GM23338 (cell line): ENCODE data around the gene TSC2. TPM values are rescaled to one million over a fixed set of nuclear protein-coding genes. Genes with fewer than 3 reads are reported as not detected.

Experiments used
- ATAC-seq: fragments of 200-7000 bp; cut with Tn5 transposase; 3 replicates; pipeline ENCODE4 v1.9.1; 2020
- DNase-seq: peaks from one replicate; pipeline ENCODE4 v3.0.0-alpha.2; 2015; ENCODE audit warnings: low spot score
- H2AFZ ChIP-seq: fragments of 200-600 bp; sonication (generic); 2 replicates; pipeline ENCODE4 v1.8.0; 2016; ENCODE audit warnings: antibody characterized with exemption, mild to moderate bottlenecking, moderate library complexity
- H3F3A ChIP-seq: fragments of 200-600 bp; sonication (generic); replicated peaks from 2 replicates; pipeline ENCODE4 v1.8.0; 2017; ENCODE audit warnings: antibody characterized with exemption, mixed run types, low read depth
- H3K27ac ChIP-seq: fragments of 200-600 bp; sonication (generic); 2 replicates; pipeline ENCODE4 v1.6.1; 2016; ENCODE audit warnings: low read depth
- H3K27me3 ChIP-seq: fragments of 200-600 bp; sonication (generic); 2 replicates; pipeline ENCODE4 v1.8.0; 2016; ENCODE audit warnings: mild to moderate bottlenecking, mixed run types, moderate library complexity; ENCODE audit not compliant: insufficient read depth
- H3K36me3 ChIP-seq: fragments of 200-600 bp; sonication (generic); 2 replicates; pipeline ENCODE4 v1.8.0; 2016; ENCODE audit warnings: mild to moderate bottlenecking; ENCODE audit not compliant: insufficient read depth
- H3K4me1 ChIP-seq: fragments of 200-600 bp; sonication (generic); 2 replicates; pipeline ENCODE4 v1.8.0; 2016; ENCODE audit warnings: mild to moderate bottlenecking, moderate library complexity; ENCODE audit not compliant: insufficient read depth
- H3K4me2 ChIP-seq: fragments of 200-600 bp; sonication (generic); 2 replicates; pipeline ENCODE4 v1.7.1; 2017; ENCODE audit warnings: mixed run types
- H3K4me3 ChIP-seq: fragments of 200-600 bp; sonication (generic); 2 replicates; pipeline ENCODE4 v1.6.1; 2016; ENCODE audit warnings: mixed run types
- H3K79me2 ChIP-seq: fragments of 200-600 bp; sonication (generic); replicated peaks from 2 replicates; pipeline ENCODE4 v1.8.0; 2017; ENCODE audit warnings: mild to moderate bottlenecking; ENCODE audit not compliant: insufficient read depth
- H3K9me2 ChIP-seq: fragments of 200-600 bp; sonication (generic); 2 replicates; pipeline ENCODE4 v1.8.0; 2017; ENCODE audit not compliant: insufficient read depth
- H4K20me1 ChIP-seq: fragments of 200-600 bp; sonication (generic); replicated peaks from 2 replicates; pipeline ENCODE4 v1.8.0; 2017; ENCODE audit warnings: mild to moderate bottlenecking; ENCODE audit not compliant: insufficient read depth
- H3K27ac Mint-ChIP-seq: 2 replicates; pipeline ENCODE4 v1.8.0; 2020; ENCODE audit warnings: inconsistent platforms, mild to moderate bottlenecking, moderate library complexity, mixed read lengths
- H3K27me3 Mint-ChIP-seq: 3 replicates; pipeline ENCODE4 v1.8.0; 2022; ENCODE audit warnings: low read depth, mild to moderate bottlenecking, moderate library complexity, mixed read lengths, inconsistent platforms; ENCODE audit not compliant: insufficient read depth, poor library complexity
- H3K36me3 Mint-ChIP-seq: 3 replicates; pipeline ENCODE4 v1.8.0; 2021; ENCODE audit warnings: low read depth, mild to moderate bottlenecking, inconsistent platforms, moderate library complexity, mixed read lengths
- H3K4me1 Mint-ChIP-seq: 3 replicates; pipeline ENCODE4 v1.8.0; 2020; ENCODE audit warnings: mild to moderate bottlenecking, inconsistent platforms, mixed read lengths
- H3K4me3 Mint-ChIP-seq: 3 replicates; pipeline ENCODE4 v1.8.0; 2021; ENCODE audit warnings: moderate library complexity, mild to moderate bottlenecking, inconsistent platforms, mixed read lengths
- H3K9me3 Mint-ChIP-seq: 3 replicates; pipeline ENCODE4 v1.8.0; 2020; ENCODE audit warnings: moderate library complexity, mild to moderate bottlenecking, inconsistent platforms, mixed read lengths
- CREB1 ChIP-seq: fragments of 250-450 bp; sonication (Bioruptor Pico); IDR thresholded peaks from 2 replicates; pipeline ENCODE4 v1.5.0; 2020; ENCODE audit warnings: low read depth, mild to moderate bottlenecking, moderate library complexity
- ETS1 ChIP-seq: IDR thresholded peaks from 2 replicates; pipeline ENCODE4 v1.6.1; 2016; ENCODE audit warnings: antibody characterized with exemption
- EZH2 ChIP-seq: fragments of 200-600 bp; sonication (generic); IDR thresholded peaks from one replicate; pipeline ENCODE4 v1.8.0; 2017; ENCODE audit warnings: antibody characterized with exemption, mild to moderate bottlenecking, low read depth; ENCODE audit not compliant: unreplicated experiment
- EZH2phosphoT487 ChIP-seq: fragments of 200-600 bp; sonication (generic); IDR thresholded peaks from one replicate; pipeline ENCODE4 v1.8.1; 2018; ENCODE audit warnings: antibody characterized with exemption; ENCODE audit not compliant: unreplicated experiment
- JUNB ChIP-seq: IDR thresholded peaks from one replicate; pipeline ENCODE4 v1.6.1; 2016; ENCODE audit warnings: antibody characterized with exemption; ENCODE audit not compliant: unreplicated experiment
- NANOG ChIP-seq: IDR thresholded peaks from 2 replicates; pipeline ENCODE4 v1.6.1; 2016; ENCODE audit warnings: antibody characterized with exemption, borderline replicate concordance
- POLR2AphosphoS5 ChIP-seq: IDR thresholded peaks from 2 replicates; pipeline ENCODE4 v1.6.1; 2016; ENCODE audit warnings: antibody characterized with exemption, low read depth
- STAT1 ChIP-seq: IDR thresholded peaks from one replicate; pipeline ENCODE4 v1.6.1; 2016; ENCODE audit warnings: antibody characterized with exemption; ENCODE audit not compliant: unreplicated experiment
- ZNF114 ChIP-seq: fragments of 250-450 bp; sonication (Bioruptor Pico); IDR thresholded peaks from 2 replicates; pipeline ENCODE4 v1.5.0; 2020; ENCODE audit warnings: mild to moderate bottlenecking, moderate library complexity
- ZNF331 ChIP-seq: fragments of 250-450 bp; sonication (Bioruptor Pico); IDR thresholded peaks from 2 replicates; pipeline ENCODE4 v1.5.0; 2020; ENCODE audit warnings: low read depth, mild to moderate bottlenecking, moderate library complexity
- polyA plus RNA-seq: library from polyadenylated mRNA; unstranded; fragments of >200 nt; fragmentation: Nextera tagmentation; extraction: Ambion mirVana; gene quantifications from 2 replicates; pipeline ENCODE4 v1.2.1, GENCODE V29; 2016
- total RNA-seq: library from RNA; depleted of rRNA; stranded (reverse); fragments of >200 nt; shearing (Covaris generic); gene quantifications from 2 replicates; pipeline ENCODE4 v1.2.3, GENCODE V29; 2014
- TF ChIP-seq, protein P1 (sequence below): fragments of 250-450 bp; sonication (Bioruptor Pico); IDR thresholded peaks from 2 replicates; pipeline ENCODE4 v1.5.0; 2020; ENCODE audit warnings: mild to moderate bottlenecking, moderate library complexity
- TF ChIP-seq, protein P2 (sequence below): IDR thresholded peaks from one replicate; pipeline ENCODE4 v1.6.1; 2018; ENCODE audit warnings: antibody characterized with exemption; ENCODE audit not compliant: unreplicated experiment
- TF ChIP-seq, protein P3 (sequence below), 2 experiments: fragments of 200-600 bp in 1 of 2; sonication (generic) in 1 of 2; conservative IDR thresholded peaks; 2 replicates each; pipeline versions ENCODE4 v1.5.1 to v1.6.1; 2016 to 2017; ENCODE audit warnings: antibody characterized with exemption in 2 of 2, low read depth in 2 of 2, mild to moderate bottlenecking in 2 of 2, moderate library complexity in 1 of 2

TSC2 gene
- total and polyA plus RNA-seq, 2 experiments from 2014 or later = 40.5 to 93.0 TPM

GRCh38 chr16:2032285-2033056 lies 15.3 kb upstream of the TSC2 start:
- Histone ChIP-seq H3K4me3 (no peak overlapping the region), H3F3A (no peaks in the 10 kb centered on the region), H3K36me3 (no peaks in the 10 kb centered on the region), H3K4me1 (no peaks in the 10 kb centered on the region), H3K79me2 (no peaks in the 10 kb centered on the region), H4K20me1 (no peaks in the 10 kb centered on the region), H3K27ac (no peak overlapping the region), H3K9me2 (no peaks in the 10 kb centered on the region), H3K4me2 (no peak overlapping the region), H3K27me3 (peaks cover 7% of the 10 kb centered on the region), H2AFZ (no peak overlapping the region)
- Mint-ChIP-seq H3K9me3 (no peaks in the 10 kb centered on the region), H3K4me1 (no peaks in the 10 kb centered on the region), H3K27ac (no peak overlapping the region), H3K4me3 (no peak overlapping the region), H3K36me3 (no peaks in the 10 kb centered on the region), H3K27me3 (peaks cover 10% of the 10 kb centered on the region)
- ATAC-seq (no peak), DNase-seq (no peak)
- TF ChIP-seq ZNF331 = no peak
- no peak for TF ChIP-seq STAT1
- no peak for TF ChIP-seq POLR2AphosphoS5
- TF ChIP-seq, protein P1, sequence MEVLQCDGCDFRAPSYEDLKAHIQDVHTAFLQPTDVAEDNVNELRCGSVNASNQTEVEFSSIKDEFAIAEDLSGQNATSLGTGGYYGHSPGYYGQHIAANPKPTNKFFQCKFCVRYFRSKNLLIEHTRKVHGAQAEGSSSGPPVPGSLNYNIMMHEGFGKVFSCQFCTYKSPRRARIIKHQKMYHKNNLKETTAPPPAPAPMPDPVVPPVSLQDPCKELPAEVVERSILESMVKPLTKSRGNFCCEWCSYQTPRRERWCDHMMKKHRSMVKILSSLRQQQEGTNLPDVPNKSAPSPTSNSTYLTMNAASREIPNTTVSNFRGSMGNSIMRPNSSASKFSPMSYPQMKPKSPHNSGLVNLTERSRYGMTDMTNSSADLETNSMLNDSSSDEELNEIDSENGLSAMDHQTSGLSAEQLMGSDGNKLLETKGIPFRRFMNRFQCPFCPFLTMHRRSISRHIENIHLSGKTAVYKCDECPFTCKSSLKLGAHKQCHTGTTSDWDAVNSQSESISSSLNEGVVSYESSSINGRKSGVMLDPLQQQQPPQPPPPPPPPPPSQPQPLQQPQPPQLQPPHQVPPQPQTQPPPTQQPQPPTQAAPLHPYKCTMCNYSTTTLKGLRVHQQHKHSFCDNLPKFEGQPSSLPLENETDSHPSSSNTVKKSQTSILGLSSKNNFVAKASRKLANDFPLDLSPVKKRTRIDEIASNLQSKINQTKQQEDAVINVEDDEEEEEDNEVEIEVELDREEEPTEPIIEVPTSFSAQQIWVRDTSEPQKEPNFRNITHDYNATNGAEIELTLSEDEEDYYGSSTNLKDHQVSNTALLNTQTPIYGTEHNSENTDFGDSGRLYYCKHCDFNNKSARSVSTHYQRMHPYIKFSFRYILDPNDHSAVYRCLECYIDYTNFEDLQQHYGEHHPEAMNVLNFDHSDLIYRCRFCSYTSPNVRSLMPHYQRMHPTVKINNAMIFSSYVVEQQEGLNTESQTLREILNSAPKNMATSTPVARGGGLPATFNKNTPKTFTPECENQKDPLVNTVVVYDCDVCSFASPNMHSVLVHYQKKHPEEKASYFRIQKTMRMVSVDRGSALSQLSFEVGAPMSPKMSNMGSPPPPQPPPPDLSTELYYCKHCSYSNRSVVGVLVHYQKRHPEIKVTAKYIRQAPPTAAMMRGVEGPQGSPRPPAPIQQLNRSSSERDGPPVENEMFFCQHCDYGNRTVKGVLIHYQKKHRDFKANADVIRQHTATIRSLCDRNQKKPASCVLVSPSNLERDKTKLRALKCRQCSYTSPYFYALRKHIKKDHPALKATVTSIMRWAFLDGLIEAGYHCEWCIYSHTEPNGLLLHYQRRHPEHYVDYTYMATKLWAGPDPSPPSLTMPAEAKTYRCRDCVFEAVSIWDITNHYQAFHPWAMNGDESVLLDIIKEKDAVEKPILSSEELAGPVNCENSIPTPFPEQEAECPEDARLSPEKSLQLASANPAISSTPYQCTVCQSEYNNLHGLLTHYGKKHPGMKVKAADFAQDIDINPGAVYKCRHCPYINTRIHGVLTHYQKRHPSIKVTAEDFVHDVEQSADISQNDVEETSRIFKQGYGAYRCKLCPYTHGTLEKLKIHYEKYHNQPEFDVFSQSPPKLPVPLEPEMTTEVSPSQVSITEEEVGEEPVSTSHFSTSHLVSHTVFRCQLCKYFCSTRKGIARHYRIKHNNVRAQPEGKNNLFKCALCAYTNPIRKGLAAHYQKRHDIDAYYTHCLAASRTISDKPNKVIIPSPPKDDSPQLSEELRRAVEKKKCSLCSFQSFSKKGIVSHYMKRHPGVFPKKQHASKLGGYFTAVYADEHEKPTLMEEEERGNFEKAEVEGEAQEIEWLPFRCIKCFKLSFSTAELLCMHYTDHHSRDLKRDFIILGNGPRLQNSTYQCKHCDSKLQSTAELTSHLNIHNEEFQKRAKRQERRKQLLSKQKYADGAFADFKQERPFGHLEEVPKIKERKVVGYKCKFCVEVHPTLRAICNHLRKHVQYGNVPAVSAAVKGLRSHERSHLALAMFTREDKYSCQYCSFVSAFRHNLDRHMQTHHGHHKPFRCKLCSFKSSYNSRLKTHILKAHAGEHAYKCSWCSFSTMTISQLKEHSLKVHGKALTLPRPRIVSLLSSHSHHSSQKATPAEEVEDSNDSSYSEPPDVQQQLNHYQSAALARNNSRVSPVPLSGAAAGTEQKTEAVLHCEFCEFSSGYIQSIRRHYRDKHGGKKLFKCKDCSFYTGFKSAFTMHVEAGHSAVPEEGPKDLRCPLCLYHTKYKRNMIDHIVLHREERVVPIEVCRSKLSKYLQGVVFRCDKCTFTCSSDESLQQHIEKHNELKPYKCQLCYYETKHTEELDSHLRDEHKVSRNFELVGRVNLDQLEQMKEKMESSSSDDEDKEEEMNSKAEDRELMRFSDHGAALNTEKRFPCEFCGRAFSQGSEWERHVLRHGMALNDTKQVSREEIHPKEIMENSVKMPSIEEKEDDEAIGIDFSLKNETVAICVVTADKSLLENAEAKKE = no peak
- no peak for TF ChIP-seq ETS1
- no peak for TF ChIP-seq EZH2
- no peak for TF ChIP-seq JUNB
- TF ChIP-seq, protein P2, sequence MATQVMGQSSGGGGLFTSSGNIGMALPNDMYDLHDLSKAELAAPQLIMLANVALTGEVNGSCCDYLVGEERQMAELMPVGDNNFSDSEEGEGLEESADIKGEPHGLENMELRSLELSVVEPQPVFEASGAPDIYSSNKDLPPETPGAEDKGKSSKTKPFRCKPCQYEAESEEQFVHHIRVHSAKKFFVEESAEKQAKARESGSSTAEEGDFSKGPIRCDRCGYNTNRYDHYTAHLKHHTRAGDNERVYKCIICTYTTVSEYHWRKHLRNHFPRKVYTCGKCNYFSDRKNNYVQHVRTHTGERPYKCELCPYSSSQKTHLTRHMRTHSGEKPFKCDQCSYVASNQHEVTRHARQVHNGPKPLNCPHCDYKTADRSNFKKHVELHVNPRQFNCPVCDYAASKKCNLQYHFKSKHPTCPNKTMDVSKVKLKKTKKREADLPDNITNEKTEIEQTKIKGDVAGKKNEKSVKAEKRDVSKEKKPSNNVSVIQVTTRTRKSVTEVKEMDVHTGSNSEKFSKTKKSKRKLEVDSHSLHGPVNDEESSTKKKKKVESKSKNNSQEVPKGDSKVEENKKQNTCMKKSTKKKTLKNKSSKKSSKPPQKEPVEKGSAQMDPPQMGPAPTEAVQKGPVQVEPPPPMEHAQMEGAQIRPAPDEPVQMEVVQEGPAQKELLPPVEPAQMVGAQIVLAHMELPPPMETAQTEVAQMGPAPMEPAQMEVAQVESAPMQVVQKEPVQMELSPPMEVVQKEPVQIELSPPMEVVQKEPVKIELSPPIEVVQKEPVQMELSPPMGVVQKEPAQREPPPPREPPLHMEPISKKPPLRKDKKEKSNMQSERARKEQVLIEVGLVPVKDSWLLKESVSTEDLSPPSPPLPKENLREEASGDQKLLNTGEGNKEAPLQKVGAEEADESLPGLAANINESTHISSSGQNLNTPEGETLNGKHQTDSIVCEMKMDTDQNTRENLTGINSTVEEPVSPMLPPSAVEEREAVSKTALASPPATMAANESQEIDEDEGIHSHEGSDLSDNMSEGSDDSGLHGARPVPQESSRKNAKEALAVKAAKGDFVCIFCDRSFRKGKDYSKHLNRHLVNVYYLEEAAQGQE = no peak
- TF ChIP-seq NANOG = no peak
- TF ChIP-seq ZNF114 (CRISPR knock-in tag) = no peak
- no peak for TF ChIP-seq CREB1 (CRISPR knock-in tag)
- TF ChIP-seq EZH2phosphoT487 = no peak
- TF ChIP-seq, protein P3, sequence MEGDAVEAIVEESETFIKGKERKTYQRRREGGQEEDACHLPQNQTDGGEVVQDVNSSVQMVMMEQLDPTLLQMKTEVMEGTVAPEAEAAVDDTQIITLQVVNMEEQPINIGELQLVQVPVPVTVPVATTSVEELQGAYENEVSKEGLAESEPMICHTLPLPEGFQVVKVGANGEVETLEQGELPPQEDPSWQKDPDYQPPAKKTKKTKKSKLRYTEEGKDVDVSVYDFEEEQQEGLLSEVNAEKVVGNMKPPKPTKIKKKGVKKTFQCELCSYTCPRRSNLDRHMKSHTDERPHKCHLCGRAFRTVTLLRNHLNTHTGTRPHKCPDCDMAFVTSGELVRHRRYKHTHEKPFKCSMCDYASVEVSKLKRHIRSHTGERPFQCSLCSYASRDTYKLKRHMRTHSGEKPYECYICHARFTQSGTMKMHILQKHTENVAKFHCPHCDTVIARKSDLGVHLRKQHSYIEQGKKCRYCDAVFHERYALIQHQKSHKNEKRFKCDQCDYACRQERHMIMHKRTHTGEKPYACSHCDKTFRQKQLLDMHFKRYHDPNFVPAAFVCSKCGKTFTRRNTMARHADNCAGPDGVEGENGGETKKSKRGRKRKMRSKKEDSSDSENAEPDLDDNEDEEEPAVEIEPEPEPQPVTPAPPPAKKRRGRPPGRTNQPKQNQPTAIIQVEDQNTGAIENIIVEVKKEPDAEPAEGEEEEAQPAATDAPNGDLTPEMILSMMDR (conservative IDR thresholded peaks at IDR 0.05; ENCODE audit: low read depth in 2 of 2) = no peak
